ENCODE data around the gene PAEP.

Gene PAEP

GRCh38 chr9:135581636-135582426, 20.3 kb downstream of the PAEP start:
- CTCF ChIA-PET: interaction anchor here (0.9 kb wide), 1 partner anchor 19 kb away, joined by 3 read pairs; no protein-coding TSS in a partner anchor
- no peak for TF ChIP-seq CTCF (IDR thresholded peaks at IDR 0.05; ENCODE audit: insufficient read depth, low read length, missing control alignments)
- POLR2A ChIA-PET: no interaction called here
- DNase-seq (ENCODE audit: low read depth, low spot score): no peak
- H3K4me3 ChIP-seq (ENCODE audit: low read depth, low read length): no peak overlapping the region

- POLR2A ChIA-PET: no interaction called here
- no peak for TF ChIP-seq CTCF (IDR thresholded peaks at IDR 0.05; ENCODE audit: insufficient read depth, low read length, missing control alignments)
- no peak overlapping the region for H3K4me3 ChIP-seq (ENCODE audit: low read depth, low read length)
- CTCF ChIA-PET: no interaction called here
- DNase-seq (ENCODE audit: low read depth, low spot score): no peak
Observed at GRCh38 chr9:135582541-135582940, 21.0 kb downstream of the PAEP start.

- DNase-seq (ENCODE audit: low read depth, low spot score): no peak
- no peak overlapping the region for H3K4me3 ChIP-seq (ENCODE audit: low read depth, low read length)
- no peak for TF ChIP-seq CTCF (IDR thresholded peaks at IDR 0.05; ENCODE audit: insufficient read depth, low read length, missing control alignments)
- POLR2A ChIA-PET: no interaction called here
- CTCF ChIA-PET: no interaction called here
Observed at GRCh38 chr9:135582966-135583687, 21.6 kb downstream of the PAEP start.

GRCh38 chr9:135583688-135584011, 22.1 kb downstream of the PAEP start:
- no peak overlapping the region for H3K4me3 ChIP-seq (ENCODE audit: low read depth, low read length)
- no peak for DNase-seq (ENCODE audit: low read depth, low spot score)
- POLR2A ChIA-PET: no interaction called here
- CTCF ChIA-PET: no interaction called here
- TF ChIP-seq CTCF (IDR thresholded peaks at IDR 0.05; ENCODE audit: insufficient read depth, low read length, missing control alignments): no peak

GRCh38 chr9:135584371-135584770, 22.8 kb downstream of the PAEP start:
- DNase-seq (ENCODE audit: low read depth, low spot score): no peak
- no peak for TF ChIP-seq CTCF (IDR thresholded peaks at IDR 0.05; ENCODE audit: insufficient read depth, low read length, missing control alignments)
- no peak overlapping the region for H3K4me3 ChIP-seq (ENCODE audit: low read depth, low read length)
- CTCF ChIA-PET: no interaction called here
- POLR2A ChIA-PET: no interaction called here

- POLR2A ChIA-PET: no interaction called here
- CTCF ChIA-PET: interaction anchor here (1.9 kb wide), 1 partner anchor 15 kb away, joined by 8 read pairs; no protein-coding TSS in a partner anchor
- H3K4me3 ChIP-seq (ENCODE audit: low read depth, low read length): no peak overlapping the region
- no peak for DNase-seq (ENCODE audit: low read depth, low spot score)
- no peak for TF ChIP-seq CTCF (IDR thresholded peaks at IDR 0.05; ENCODE audit: insufficient read depth, low read length, missing control alignments)
Observed at GRCh38 chr9:135584934-135585333, 23.4 kb downstream of the PAEP start.
